OCI-LY7 (cell line): ENCODE results near the gene SMIM38. TPM values are rescaled to one million over a fixed set of nuclear protein-coding genes. Genes with fewer than 3 reads are reported as not detected.

ENCODE experiments used
- BruUV-seq: library from RNA; stranded (reverse); fragments of 400-500 nt; replicated peaks from 2 replicates; lab custom pipeline; 2021; lab: Mats Ljungman, UMichigan
- CTCF ChIA-PET: fragments of 300-600 bp; sonication (Branson Sonifier 250); formaldehyde crosslinking; loops from one replicate; lab custom pipeline; 2022; ENCODE audit warnings: antibody characterized with exemption; ENCODE audit not compliant: unreplicated experiment; lab: Charles Lee
- POLR2A ChIA-PET: fragments of 300-600 bp; sonication (Branson Sonifier 250); formaldehyde crosslinking; loops from one replicate; lab custom pipeline; 2022; ENCODE audit warnings: antibody characterized with exemption; lab: Charles Lee
- DNase-seq: peaks from one replicate; pipeline ENCODE4 v3.0.0-alpha.2; 2015; ENCODE audit warnings: low spot score
- H2AFZ ChIP-seq: fragments of 200-600 bp; sonication (generic), shearing (Covaris generic); 2 replicates; pipeline ENCODE4 v1.6.1; 2014; ENCODE audit warnings: mild to moderate bottlenecking, antibody characterized with exemption, low read length, moderate library complexity
- H3K27ac ChIP-seq: fragments of 200-600 bp; sonication (generic); 2 replicates; pipeline ENCODE4 v1.5.1; 2014; ENCODE audit warnings: mixed run types, low read depth, mild to moderate bottlenecking, moderate library complexity, low read length, inconsistent platforms; ENCODE audit not compliant: poor library complexity, severe bottlenecking
- H3K36me3 ChIP-seq: fragments of 200-600 bp; sonication (generic); 2 replicates; pipeline ENCODE4 v1.6.1; 2014; ENCODE audit warnings: mild to moderate bottlenecking, antibody characterized with exemption, low read length, moderate library complexity, mixed read lengths; ENCODE audit not compliant: insufficient read depth
- H3K4me1 ChIP-seq: fragments of 200-600 bp; sonication (generic); 2 replicates; pipeline ENCODE4 v1.5.1; 2014; ENCODE audit warnings: mild to moderate bottlenecking, low read length; ENCODE audit not compliant: insufficient read depth, poor library complexity, severe bottlenecking
- H3K4me2 ChIP-seq: fragments of 200-600 bp; sonication (generic); 2 replicates; pipeline ENCODE4 v1.6.1; 2014; ENCODE audit warnings: mild to moderate bottlenecking, low read length
- H3K4me3 ChIP-seq: fragments of 200-600 bp; sonication (generic); 2 replicates; pipeline ENCODE4 v1.5.1; 2014; ENCODE audit warnings: mild to moderate bottlenecking, low read depth, low read length; ENCODE audit not compliant: poor library complexity, severe bottlenecking
- H3K79me2 ChIP-seq: fragments of 200-600 bp; sonication (generic); 2 replicates; pipeline ENCODE4 v1.6.1; 2016; ENCODE audit warnings: low read depth, mild to moderate bottlenecking, low read length, moderate library complexity, mixed read lengths; ENCODE audit not compliant: insufficient read depth
- H3K9me2 ChIP-seq: fragments of 200-600 bp; sonication (generic); 2 replicates; pipeline ENCODE4 v1.6.1; 2016; ENCODE audit warnings: mild to moderate bottlenecking, low read length, mixed read lengths; ENCODE audit not compliant: insufficient read depth
- H3K9me3 ChIP-seq: fragments of 200-600 bp; sonication (generic); 2 replicates; pipeline ENCODE4 v1.6.1; 2014; ENCODE audit warnings: mild to moderate bottlenecking, mixed run types, low read length, mixed read lengths
- H4K20me1 ChIP-seq: fragments of 200-600 bp; sonication (generic); 2 replicates; pipeline ENCODE4 v1.6.1; 2014; ENCODE audit warnings: mild to moderate bottlenecking, antibody characterized with exemption, low read length, moderate library complexity, mixed read lengths; ENCODE audit not compliant: insufficient read depth
- EZH2phosphoT487 ChIP-seq: fragments of 200-600 bp; sonication (generic); IDR thresholded peaks from 2 replicates; pipeline ENCODE4 v1.6.1; 2018; ENCODE audit warnings: low read depth, borderline replicate concordance, mild to moderate bottlenecking, mixed run types, antibody characterized with exemption, low read length, moderate library complexity, mixed read lengths
- intact Hi-C: fragments of 100-400 bp; cut with micrococcal nuclease; formaldehyde crosslinking; loops from one replicate; pipeline ENCODE4 v1.10.0; 2022; ENCODE audit not compliant: unreplicated experiment
- total RNA-seq, 2 experiments: library from RNA; depleted of rRNA in 1 of 2; stranded (reverse); fragments of >200 nt in 1 of 2; shearing (Covaris generic) in 1 of 2; gene quantifications; 2 replicates each; pipeline ENCODE4 v1.2.3, GENCODE V29; 2014 to 2022
- TF ChIP-seq, protein P1 (sequence below): fragments of 200-600 bp; sonication (generic); conservative IDR thresholded peaks from 2 replicates; pipeline ENCODE4 v1.5.1; 2014; ENCODE audit warnings: mild to moderate bottlenecking, antibody characterized with exemption, low read length, moderate library complexity, mixed read lengths

Gene SMIM38
- total RNA-seq, 2 experiments from 2014 or later = 0.11 to 0.63 TPM

DNA sequence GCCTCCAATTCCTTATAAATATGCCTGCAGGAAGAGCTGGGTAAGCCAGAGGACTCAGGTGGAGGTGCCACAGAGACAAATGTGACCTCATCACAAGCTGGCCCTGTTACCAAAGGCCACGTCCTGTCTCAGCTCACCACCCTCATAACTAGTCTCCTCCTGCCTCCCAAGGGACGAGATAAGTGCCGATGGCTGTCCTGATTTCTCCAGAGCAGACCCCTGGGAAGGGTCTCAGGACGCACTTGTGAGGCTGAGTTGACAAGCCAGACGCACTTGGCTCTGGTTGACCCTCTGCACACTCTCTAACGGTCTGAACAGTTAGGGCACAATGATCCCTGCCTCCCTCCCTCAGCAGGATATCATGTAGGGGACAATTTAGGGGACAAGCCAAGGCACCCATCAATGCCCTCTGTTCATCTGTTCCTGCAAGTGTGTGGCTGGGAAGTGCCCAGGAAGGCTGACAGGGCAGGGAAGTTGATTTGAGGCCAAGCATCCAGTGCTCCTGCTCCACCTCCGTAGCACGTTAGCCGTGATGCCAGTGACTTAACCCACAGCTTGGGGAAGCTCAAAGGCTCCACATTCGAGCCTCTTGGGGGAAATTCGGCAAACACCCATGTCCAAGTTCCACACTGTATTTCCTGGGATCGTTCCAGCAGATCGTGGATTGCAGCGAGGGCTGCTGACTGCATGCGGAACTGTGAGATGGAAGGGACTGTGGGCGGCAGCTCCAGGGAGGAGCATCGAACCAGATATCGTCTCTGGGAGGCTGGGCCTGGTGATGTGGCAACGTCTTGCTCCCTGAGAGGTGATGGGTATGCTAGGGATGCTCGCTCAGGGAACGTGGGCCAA, 2.8 kb downstream of the SMIM38 start:
- intact Hi-C loops = no loop called here
- no peaks in the 10 kb centered on the region for H4K20me1 ChIP-seq
- no peak for DNase-seq
- H3K36me3 ChIP-seq = no peaks in the 10 kb centered on the region
- no peaks in the 10 kb centered on the region for H3K9me2 ChIP-seq
- no peak overlapping the region for H3K4me3 ChIP-seq
- H3K27ac ChIP-seq = no peak overlapping the region
- no peak overlapping the region for H3K4me2 ChIP-seq
- ChIA-PET POLR2A (interaction anchor here (0.6 kb wide), 1 partner anchor 146 kb away, joined by 3 read pairs; no protein-coding TSS in a partner anchor), CTCF (no interaction called here)
- H3K4me1 ChIP-seq = no peaks in the 10 kb centered on the region
- H3K9me3 ChIP-seq = no peaks in the 10 kb centered on the region
- TF ChIP-seq EZH2phosphoT487 = no peak
- TF ChIP-seq, protein P1, sequence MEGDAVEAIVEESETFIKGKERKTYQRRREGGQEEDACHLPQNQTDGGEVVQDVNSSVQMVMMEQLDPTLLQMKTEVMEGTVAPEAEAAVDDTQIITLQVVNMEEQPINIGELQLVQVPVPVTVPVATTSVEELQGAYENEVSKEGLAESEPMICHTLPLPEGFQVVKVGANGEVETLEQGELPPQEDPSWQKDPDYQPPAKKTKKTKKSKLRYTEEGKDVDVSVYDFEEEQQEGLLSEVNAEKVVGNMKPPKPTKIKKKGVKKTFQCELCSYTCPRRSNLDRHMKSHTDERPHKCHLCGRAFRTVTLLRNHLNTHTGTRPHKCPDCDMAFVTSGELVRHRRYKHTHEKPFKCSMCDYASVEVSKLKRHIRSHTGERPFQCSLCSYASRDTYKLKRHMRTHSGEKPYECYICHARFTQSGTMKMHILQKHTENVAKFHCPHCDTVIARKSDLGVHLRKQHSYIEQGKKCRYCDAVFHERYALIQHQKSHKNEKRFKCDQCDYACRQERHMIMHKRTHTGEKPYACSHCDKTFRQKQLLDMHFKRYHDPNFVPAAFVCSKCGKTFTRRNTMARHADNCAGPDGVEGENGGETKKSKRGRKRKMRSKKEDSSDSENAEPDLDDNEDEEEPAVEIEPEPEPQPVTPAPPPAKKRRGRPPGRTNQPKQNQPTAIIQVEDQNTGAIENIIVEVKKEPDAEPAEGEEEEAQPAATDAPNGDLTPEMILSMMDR = no peak
- BruUV-seq = no TSS peak
- no peaks in the 10 kb centered on the region for H3K79me2 ChIP-seq
- no peak overlapping the region for H2AFZ ChIP-seq

DNA sequence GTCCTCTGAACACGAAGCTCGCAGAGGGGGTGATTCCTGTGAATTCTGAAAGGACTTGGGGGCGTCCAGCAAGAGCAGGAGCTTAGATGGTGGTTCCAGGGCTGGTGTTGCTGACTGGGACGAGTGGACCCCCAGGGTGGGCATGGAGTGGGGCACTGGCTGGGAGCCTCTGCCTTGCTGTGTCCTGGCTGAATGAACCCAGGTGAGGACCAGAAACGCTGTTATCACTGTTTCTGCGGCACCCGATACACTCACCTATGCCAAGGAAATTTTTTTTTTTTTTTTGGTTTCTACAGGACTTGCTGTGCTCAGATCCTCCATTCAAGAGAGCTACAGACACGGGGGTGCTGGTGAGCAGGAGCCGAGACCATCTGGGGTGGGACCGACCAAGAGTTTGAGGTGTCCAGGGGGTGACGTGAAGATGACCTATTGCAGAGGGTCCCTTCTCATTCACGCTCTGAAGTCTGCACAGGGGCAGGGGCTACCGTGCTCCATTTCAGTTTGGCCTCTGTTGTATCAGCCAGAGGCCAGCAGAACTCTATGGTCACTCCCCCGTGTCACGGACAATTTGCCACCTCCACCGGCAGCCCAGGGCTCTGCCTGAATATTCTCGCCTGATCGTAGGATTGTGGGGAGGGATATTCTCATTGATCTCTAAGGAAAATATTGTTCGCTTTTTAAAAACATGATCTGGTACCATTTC, 3.6 kb downstream of the SMIM38 start:
- no TSS peak for BruUV-seq
- H3K4me1 ChIP-seq = no peaks in the 10 kb centered on the region
- H3K79me2 ChIP-seq = no peaks in the 10 kb centered on the region
- no peak for DNase-seq
- H3K27ac ChIP-seq = no peak overlapping the region
- H2AFZ ChIP-seq = no peak overlapping the region
- no peaks in the 10 kb centered on the region for H3K9me2 ChIP-seq
- H3K4me3 ChIP-seq = no peak overlapping the region
- H4K20me1 ChIP-seq = no peaks in the 10 kb centered on the region
- ChIA-PET POLR2A (no interaction called here), CTCF (no interaction called here)
- no peaks in the 10 kb centered on the region for H3K9me3 ChIP-seq
- intact Hi-C loops = no loop called here
- H3K4me2 ChIP-seq = no peak overlapping the region
- no peak for TF ChIP-seq EZH2phosphoT487
- TF ChIP-seq, protein P1 = no peak
- H3K36me3 ChIP-seq = no peaks in the 10 kb centered on the region
